AG10803 (cell line): Measurements from ENCODE around the gene ACTC1.

ENCODE experiments used
- DNase-seq: peaks from one replicate; pipeline ENCODE4 v3.0.0; 2010; ENCODE audit warnings: low read depth
- H3K4me3 ChIP-seq: 2 replicates; pipeline ENCODE4 v1.5.1; 2011; ENCODE audit warnings: mild to moderate bottlenecking, low read length, control low read depth
- TF ChIP-seq, protein P1 (sequence below): conservative IDR thresholded peaks from 2 replicates; pipeline ENCODE4 v1.5.1; 2011; ENCODE audit warnings: mild to moderate bottlenecking, low read length, control low read depth, inconsistent platforms

The ACTC1 gene

GRCh38 chr15:34760909-34761308, 34.4 kb downstream of the ACTC1 start:
- TF ChIP-seq, protein P1, sequence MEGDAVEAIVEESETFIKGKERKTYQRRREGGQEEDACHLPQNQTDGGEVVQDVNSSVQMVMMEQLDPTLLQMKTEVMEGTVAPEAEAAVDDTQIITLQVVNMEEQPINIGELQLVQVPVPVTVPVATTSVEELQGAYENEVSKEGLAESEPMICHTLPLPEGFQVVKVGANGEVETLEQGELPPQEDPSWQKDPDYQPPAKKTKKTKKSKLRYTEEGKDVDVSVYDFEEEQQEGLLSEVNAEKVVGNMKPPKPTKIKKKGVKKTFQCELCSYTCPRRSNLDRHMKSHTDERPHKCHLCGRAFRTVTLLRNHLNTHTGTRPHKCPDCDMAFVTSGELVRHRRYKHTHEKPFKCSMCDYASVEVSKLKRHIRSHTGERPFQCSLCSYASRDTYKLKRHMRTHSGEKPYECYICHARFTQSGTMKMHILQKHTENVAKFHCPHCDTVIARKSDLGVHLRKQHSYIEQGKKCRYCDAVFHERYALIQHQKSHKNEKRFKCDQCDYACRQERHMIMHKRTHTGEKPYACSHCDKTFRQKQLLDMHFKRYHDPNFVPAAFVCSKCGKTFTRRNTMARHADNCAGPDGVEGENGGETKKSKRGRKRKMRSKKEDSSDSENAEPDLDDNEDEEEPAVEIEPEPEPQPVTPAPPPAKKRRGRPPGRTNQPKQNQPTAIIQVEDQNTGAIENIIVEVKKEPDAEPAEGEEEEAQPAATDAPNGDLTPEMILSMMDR: no peak
- no peak overlapping the region for H3K4me3 ChIP-seq
- no peak for DNase-seq

DNA sequence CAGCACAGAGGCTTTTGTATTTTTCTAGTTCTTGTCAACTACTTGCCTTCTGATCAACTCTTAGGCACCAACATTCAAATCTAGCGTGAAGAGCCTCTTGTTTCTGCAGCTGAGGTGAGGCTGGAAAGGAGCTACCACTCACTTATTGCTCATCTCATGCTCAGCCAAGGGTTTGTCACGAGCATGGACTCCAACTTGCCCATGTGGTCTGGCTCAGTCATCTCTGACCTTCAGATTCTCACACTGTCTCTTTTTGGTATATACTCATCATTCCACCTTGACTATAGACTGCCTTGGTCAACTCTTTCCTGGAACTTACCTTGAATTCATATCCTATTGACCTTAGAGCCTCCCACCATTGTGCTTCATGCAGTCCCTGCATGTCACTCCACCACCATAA, 35.4 kb downstream of the ACTC1 start:
- no peak for DNase-seq
- TF ChIP-seq, protein P1: no peak
- no peak overlapping the region for H3K4me3 ChIP-seq

DNA sequence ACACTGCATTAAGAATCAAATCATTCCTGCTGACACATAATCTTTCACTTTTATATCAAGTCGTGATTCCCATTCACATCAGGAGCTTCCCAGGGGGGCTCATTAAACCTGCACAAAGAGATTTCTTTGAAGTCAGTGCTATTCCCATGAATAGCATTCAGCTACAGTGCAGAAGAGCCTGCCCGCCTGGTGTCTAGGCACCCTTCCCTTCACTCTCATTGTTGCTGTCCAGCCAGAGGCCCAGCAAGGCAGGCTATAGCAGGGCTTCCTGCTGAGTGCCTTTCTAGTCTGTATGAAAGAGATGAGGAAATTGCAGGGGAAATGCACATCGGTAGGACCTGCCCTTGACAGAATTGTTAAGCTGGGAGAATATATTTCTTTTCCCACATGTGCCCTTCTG, 36.0 kb downstream of the ACTC1 start:
- no peak for DNase-seq
- TF ChIP-seq, protein P1: no peak
- H3K4me3 ChIP-seq: no peak overlapping the region

GRCh38 chr15:34757262-34757661, 38.1 kb downstream of the ACTC1 start:
- TF ChIP-seq, protein P1: no peak
- no peak for DNase-seq
- H3K4me3 ChIP-seq: no peak overlapping the region

DNA sequence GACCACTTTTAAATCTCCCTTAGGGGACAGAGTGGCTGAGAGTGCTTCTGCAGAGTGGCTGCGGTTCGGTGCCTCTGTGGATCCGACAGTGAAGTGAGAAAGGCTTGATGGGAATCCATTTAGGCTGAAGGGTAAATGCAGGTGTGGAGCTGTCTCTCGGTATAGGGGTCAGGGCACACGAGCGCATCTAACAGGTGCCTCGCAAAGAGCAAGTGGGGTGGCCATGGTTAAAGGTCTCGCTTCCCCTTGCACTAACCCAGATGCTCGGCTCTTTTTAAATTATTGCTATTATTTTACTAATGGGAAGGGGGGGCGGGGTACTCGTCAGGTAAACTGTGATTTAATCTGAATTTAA, 40.0 kb downstream of the ACTC1 start:
- DNase-seq: no peak
- TF ChIP-seq, protein P1: no peak
- no peak overlapping the region for H3K4me3 ChIP-seq

- no peak within 1 kb of the TSS for H3K4me3 ChIP-seq
- DNase-seq: no peak
- TF ChIP-seq, protein P1: no peak
Observed at GRCh38 chr15:34754674-34755418, 40.5 kb downstream of the ACTC1 start, which contains the start of gene GJD2. TSS of gene GJD2 (minus strand) at chr15:34754998. CDS start at chr15:34754488, 510 bp downstream.

- no peak overlapping the region for H3K4me3 ChIP-seq
- TF ChIP-seq, protein P1: no peak
- no peak for DNase-seq
Observed at GRCh38 chr15:34754171-34754601, 41.2 kb downstream of the ACTC1 start.
